Measurements from ENCODE around the gene CCDC142.
A peak's percentile ranks its signal among the peaks of the same experiment; 100 is the strongest.

CCDC142 gene

DNA sequence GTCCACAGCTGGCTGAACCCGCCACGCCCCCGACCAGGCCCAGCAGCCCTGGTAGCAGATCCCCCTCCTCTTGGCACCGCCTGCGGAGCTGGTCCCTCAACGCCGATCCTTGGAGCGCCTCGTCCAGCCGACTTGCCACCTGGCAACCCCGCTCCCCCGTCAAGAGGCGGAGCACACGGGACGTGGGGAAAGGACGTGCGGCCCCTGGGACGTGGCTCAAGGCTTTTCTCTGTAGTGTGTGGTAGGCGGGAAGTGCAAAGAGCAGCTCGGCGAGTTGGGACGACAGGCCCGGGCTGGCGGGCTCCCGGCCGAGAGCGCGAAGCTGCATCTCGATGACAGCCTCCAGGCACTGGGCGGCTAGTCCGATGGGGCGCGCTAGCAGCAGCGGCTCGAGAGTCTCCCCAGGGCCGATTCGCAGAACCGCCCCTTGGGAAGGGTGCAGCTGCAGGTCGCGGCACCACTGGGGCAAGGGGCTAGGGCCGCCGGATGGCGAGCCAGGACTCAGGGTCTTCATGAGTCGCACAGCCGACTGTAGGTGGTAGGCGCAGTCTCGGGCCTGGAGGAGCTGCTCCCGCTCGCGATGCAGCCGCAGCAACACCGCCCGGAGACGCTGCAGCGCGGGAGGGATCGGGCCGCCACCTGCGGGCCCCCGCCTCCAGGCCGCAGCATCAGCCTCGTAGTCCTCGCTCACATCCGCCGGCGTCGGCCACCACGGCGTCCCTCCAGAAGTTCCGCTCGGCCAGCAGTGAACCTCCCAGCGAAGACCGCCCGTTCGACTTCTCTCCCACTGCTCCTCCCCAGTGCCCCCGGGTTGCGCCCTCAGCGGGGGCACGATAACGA, 617 bp downstream of the CCDC142 start:
- TF ChIP-seq, protein P1, sequence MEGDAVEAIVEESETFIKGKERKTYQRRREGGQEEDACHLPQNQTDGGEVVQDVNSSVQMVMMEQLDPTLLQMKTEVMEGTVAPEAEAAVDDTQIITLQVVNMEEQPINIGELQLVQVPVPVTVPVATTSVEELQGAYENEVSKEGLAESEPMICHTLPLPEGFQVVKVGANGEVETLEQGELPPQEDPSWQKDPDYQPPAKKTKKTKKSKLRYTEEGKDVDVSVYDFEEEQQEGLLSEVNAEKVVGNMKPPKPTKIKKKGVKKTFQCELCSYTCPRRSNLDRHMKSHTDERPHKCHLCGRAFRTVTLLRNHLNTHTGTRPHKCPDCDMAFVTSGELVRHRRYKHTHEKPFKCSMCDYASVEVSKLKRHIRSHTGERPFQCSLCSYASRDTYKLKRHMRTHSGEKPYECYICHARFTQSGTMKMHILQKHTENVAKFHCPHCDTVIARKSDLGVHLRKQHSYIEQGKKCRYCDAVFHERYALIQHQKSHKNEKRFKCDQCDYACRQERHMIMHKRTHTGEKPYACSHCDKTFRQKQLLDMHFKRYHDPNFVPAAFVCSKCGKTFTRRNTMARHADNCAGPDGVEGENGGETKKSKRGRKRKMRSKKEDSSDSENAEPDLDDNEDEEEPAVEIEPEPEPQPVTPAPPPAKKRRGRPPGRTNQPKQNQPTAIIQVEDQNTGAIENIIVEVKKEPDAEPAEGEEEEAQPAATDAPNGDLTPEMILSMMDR (IDR thresholded peaks at IDR 0.05): no peak
- Histone ChIP-seq H3K27ac (peak overlapping the region; percentile 86 to 96), H3K4me3 (peak overlapping the region; percentile 80)
- no peak for DNase-seq (ENCODE audit: low spot score)

DNA sequence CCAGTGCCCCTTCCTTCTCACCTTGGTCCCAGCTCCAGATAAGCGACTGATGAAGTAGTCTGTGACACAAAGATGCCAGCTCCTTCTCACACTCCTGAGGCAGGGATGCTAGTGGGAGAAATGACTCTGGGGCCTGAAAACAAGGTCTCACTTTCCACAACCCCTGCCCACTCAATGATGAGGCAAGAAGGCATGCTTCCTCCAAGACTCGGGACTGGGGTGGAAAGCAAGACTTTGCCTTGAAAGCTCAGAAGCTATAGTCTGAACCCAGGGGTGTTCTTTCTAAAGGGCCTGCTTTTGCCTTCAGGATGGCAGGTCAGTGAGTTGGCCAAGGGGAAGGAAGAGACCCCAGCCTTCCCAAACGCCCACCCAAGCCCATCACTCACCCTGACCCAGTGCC, 1.4 kb downstream of the CCDC142 start:
- Histone ChIP-seq H3K27ac (no peak overlapping the region), H3K4me3 (peak overlapping the region; percentile 80)
- TF ChIP-seq, protein P1 (IDR thresholded peaks at IDR 0.05): no peak
- DNase-seq (ENCODE audit: low spot score): no peak

DNA sequence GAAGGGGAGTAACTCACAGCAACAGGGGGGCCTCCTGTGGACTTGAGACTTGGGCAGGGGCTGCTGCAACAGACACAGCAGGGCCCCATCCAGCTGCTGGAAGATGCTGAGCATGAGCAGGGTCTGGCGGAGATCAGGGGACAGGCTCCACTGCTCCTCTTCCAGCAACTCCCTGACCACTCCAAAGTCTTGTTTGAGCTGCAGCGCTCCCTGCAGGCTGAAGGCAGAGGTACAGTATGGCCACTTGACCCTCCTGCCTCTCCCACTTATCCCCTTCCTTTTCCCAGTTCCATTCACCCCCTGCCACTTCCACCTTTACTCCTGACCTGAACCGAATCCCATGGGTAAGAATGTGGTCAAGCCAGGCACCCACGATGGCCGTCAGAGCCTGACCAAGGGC, 7.9 kb downstream of the CCDC142 start:
- no peak overlapping the region for H3K27ac ChIP-seq
- H3K4me3 ChIP-seq: no peak overlapping the region
- TF ChIP-seq, protein P1 (IDR thresholded peaks at IDR 0.05): no peak
- no peak for DNase-seq (ENCODE audit: low spot score)

DNA sequence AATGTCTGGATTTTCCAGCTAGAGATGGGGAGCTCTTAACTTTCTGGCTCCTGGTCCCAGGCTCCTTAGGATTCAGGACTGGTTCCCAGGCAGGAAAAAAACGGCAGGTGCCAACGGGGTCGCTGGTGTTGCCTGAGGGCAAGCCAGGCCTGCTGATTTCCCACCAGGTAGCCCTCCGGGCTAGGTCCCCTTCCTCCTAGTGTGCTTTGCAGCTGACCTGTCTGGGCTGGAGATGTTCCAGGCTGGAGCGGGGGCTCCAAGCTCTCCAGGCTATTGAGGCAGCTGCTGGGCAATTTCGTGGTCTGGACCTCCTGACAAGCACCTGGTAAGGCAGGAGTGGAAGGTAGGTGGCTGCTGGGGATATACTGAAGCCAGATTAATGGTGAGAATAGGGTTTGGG, 8.3 kb downstream of the CCDC142 start:
- no peak overlapping the region for H3K27ac ChIP-seq
- DNase-seq (ENCODE audit: low spot score): no peak
- H3K4me3 ChIP-seq: no peak overlapping the region
- TF ChIP-seq, protein P1 (IDR thresholded peaks at IDR 0.05): no peak

DNA sequence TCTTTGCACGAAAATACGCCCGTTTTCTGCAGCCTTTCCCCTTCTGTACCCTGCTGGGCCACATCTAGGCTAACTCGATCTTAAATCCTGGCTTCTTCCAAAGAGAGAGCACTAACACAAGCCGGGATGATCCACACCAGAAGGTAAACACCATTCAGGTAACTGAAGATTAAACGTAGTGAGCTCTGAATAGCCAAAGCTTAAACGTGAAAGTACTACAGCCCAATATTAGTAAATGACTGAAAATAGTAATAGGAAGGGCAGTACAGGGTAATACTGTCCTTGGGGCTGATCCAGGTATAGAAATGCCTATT, 9.9 kb downstream of the CCDC142 start:
- TF ChIP-seq, protein P1 (IDR thresholded peaks at IDR 0.05): no peak
- no peak for DNase-seq (ENCODE audit: low spot score)
- H3K27ac ChIP-seq: peak overlapping the region; percentile 78 to 92
- H3K4me3 ChIP-seq: peak overlapping the region; percentile 81

DNA sequence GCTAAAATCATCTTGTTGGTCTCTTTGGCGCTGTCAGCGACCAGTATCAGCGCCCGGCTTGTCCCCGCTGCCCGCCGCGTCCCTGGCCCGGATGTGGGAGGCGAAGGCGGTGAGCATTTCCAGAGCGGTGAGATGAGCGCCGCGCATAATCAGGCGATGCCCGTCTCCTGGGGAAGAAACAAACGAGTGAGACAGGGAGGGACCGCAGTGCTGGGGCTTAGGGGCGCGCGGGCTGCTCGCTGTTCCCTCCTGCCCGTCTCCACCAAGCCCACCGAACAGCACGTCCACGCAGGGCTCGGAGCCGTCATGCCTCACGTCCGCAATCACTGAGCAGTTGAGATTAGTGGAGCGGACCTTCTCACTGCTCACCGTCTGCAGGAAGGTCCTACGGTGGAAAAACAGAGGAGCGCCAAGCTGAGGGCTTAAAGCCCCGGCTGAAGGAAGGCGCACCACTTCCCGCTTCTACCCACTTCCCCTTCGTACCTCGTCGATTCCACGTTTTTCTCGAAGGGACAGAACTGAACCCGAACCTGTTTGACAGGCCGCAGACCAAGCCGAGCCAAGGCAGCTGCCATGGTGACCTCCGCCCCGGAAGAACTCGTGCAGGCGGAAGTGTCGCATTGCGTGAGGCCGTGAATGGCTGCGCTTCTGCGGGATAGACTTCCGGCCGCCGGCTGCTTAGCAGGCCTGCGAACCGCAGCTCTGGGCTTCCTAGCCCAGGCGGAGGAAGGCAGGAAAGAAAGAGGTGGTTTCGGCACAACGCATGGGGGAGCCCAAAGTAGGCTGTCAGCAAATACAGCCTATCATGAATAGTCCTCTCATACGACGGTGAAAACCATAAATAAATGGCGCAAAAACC, 10.5 kb downstream of the CCDC142 start, which contains the start of gene MRPL53:
Gene MRPL53, minus strand, starts transcription at position 595 of the 859 bp plus-strand sequence. Its CDS starts 20 bp downstream, at position 575.
- TF ChIP-seq, protein P1 (IDR thresholded peaks at IDR 0.05): no peak
- DNase-seq (ENCODE audit: low spot score): peak; percentile 95

More for the DNA sequence above, 10.5 kb downstream of the CCDC142 start, which contains the start of gene MRPL53:
- Histone ChIP-seq H3K4me3 (peak within 1 kb of the TSS; percentile 81), H3K27ac (peak within 1 kb of the TSS; percentile 78 to 92)
